Fibroblast of villous mesenchyme (primary cell): Measurements from ENCODE around the gene ARHGDIA. TPM values are rescaled to one million over a fixed set of nuclear protein-coding genes. Genes with fewer than 3 reads are reported as not detected.

Source experiments
- DNase-seq: peaks from one replicate; pipeline ENCODE4 v3.0.0-alpha.2; 2010; ENCODE audit warnings: low read depth
- H3K4me3 ChIP-seq: 2 replicates; pipeline ENCODE4 v1.5.1; 2011; ENCODE audit warnings: low read depth, mild to moderate bottlenecking, low read length
- CTCF ChIP-seq: IDR thresholded peaks from 2 replicates; pipeline ENCODE4 v1.5.1; 2012; ENCODE audit warnings: low read depth, mild to moderate bottlenecking, low read length; ENCODE audit not compliant: insufficient read depth
- total RNA-seq: library from RNA; depleted of rRNA; stranded (reverse); fragments of >200 nt; gene quantifications from 2 replicates; pipeline ENCODE4 v1.2.3, GENCODE V29; 2012

ARHGDIA gene
- total RNA-seq, 1 donor, result 106 TPM

DNA sequence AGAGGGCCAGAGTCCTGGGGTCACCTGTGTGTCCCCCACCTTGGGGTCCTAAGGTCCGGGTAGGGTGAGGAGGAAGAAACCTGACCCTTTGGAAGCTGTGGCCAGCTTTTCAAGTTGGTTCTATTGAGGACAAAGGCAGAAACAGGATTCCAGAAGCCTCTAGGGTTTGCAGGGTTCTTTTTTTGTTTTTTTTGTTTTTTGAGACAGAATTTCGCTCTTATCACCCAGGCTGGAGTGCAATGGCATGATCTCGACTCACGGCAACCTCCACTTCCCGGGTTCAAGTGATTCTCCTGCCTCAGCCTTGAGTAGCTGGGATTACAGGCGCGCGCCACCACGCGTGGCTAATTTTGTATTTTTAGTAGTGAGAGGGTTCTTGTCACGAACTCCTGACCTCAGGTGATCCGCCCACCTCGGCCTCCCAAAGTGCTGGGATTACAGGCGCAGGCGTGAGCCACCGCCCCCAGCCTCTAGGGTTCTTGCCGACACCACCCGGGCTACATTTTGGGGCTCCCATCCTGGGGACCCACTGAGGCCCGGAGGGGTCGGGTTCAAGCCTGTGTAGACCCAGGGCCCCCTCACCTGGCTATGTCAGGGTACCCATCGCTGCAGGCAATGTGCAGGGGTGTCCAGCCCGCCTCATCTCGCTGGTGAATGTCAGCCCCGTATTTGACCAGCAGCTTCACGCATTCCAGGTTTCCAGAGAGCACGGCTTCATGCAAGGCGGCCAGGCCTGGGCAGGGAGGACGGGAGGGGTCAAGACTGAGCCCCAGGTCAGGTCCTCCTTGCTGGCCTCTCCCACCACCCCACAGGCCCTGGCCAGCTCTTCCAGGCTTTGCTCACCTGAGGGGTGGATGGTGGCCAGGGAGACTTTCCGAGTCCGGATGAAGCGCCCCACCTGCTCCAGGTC, 37.0 kb downstream of the ARHGDIA start:
- peak overlapping the region; percentile 79 for H3K4me3 ChIP-seq
- no peak for TF ChIP-seq CTCF
- no peak for DNase-seq

- peak; percentile 95 for DNase-seq
- peak within 1 kb of the TSS; percentile 79 for H3K4me3 ChIP-seq
- no peak for TF ChIP-seq CTCF
These were observed 37.8 kb downstream of the ARHGDIA start, which contains the start of gene MCRIP1 for GRCh38 chr17:81833160-81833920. MCRIP1 (minus strand) TSS chr17:81833291; CDS start chr17:81824506, 8,785 bp downstream.

DNA sequence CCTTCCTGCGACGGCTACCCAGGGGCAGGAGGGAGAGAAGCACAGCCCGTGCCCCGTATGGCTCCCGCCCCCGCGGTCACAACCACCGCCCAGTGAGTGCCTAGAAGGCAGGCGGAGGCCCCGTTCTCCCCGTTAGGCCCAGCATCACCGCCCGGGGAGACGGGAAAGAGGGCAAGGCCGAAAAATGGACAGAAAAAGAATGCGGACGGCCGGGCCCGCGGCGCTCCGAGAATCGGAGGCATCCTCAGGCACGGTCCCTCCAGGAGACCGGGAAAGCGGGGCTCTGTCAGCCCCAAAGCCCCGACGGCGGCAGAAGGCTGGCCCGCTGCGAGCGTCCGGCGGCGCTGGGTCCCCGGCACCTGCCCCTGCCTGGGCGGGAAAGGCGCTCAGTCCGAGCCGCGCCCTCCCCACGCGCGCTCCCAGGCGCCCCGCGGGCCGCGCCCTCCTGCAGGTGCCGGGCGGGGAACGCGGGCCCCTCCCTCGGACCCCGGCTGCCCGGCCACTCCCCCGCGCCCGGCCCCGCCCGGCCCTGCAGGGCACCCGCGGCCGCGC, 38.5 kb downstream of the ARHGDIA start:
- no peak for TF ChIP-seq CTCF
- peak; percentile 27 for DNase-seq
- peak overlapping the region; percentile 74 for H3K4me3 ChIP-seq

DNA sequence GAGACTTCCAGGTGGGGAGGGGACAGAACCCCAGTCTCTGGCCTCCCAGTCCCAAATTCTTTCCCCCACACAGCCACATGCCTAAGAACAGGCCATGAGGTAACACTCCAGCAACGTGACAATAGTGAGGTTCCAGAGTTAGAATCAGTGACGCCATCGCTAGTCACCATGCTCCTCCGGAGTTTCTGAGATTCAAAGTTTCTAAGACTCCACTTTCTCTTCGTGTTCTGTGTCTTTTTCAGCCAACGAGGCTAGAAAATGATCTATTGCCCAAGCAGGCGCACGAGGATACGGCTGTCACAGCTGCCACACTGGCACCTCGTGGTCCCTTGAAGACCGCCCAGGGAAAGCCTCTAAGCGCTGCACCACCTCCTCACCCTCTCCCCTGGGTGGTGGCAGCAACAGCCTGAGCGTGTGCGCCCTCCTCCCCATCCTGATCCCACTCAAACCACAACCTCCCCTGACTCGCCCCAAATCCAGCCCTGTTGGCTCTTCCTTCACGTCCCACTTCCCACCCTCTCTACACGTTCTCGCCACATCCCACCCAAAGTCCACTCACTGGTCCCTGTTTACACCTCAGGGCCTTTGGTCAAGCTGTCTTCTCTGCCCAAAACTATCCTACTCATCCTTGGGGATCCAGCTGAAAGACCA, 39.1 kb downstream of the ARHGDIA start:
- no peak for TF ChIP-seq CTCF
- H3K4me3 ChIP-seq, result peak overlapping the region; percentile 74
- DNase-seq, result peak; percentile 49

DNA sequence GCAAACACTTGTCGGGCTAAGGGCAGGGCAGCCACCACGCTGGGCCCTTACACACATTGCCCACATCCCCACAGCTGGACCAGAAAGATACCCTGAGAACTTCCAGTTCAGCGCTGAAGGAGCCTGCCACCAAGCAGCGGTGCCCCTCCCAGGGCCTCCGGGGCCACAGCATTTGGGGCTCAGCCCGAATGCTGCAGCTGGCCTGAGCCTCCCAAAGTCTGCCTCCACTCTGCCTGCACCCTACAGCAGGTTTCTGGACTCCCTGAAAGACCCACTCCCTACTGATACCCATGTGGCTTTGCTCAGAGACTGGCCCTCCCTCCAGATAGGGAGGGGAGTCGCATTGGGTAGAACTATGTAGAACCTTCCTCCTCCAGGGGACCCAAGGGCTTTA, 39.6 kb downstream of the ARHGDIA start:
- peak overlapping the region; percentile 74 for H3K4me3 ChIP-seq
- DNase-seq, result no peak
- TF ChIP-seq CTCF, result no peak

- TF ChIP-seq CTCF, result no peak
- H3K4me3 ChIP-seq, result no peak overlapping the region
- DNase-seq, result no peak
These were observed 41.3 kb downstream of the ARHGDIA start for GRCh38 chr17:81829858-81830257.
